Measurements from ENCODE around the gene MTSS2.

DNA sequence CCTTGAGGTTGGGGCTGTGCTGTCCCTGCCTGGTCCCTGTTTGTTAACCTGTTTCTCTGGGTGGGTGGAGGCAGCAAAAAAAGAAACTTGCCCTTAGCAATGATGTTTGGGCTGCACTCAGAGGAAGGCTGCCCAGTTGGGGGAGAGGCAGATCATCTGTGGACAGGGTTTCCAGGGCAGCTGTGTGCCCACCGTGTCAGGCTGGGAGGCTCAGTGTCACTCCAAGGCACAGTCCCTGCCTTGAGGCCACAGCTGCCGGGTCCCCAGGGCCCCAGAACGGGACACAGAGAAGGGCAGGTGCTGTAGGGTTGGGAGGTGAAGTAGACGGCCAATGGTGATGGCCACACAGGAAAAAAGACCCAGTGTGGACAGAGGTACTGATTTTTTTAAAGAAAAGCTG, 35.6 kb downstream of the MTSS2 start:
- TF ChIP-seq, protein P1, sequence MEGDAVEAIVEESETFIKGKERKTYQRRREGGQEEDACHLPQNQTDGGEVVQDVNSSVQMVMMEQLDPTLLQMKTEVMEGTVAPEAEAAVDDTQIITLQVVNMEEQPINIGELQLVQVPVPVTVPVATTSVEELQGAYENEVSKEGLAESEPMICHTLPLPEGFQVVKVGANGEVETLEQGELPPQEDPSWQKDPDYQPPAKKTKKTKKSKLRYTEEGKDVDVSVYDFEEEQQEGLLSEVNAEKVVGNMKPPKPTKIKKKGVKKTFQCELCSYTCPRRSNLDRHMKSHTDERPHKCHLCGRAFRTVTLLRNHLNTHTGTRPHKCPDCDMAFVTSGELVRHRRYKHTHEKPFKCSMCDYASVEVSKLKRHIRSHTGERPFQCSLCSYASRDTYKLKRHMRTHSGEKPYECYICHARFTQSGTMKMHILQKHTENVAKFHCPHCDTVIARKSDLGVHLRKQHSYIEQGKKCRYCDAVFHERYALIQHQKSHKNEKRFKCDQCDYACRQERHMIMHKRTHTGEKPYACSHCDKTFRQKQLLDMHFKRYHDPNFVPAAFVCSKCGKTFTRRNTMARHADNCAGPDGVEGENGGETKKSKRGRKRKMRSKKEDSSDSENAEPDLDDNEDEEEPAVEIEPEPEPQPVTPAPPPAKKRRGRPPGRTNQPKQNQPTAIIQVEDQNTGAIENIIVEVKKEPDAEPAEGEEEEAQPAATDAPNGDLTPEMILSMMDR (IDR thresholded peaks at IDR 0.05 in 4 of 5, conservative IDR thresholded peaks at IDR 0.05 in 1 of 5), result no peak
- TF ChIP-seq POLR2A (IDR thresholded peaks at IDR 0.05), result no peak

Measured in gastrocnemius medialis (tissue), 4 donors.